ENCODE results near the gene AIMP2. TPM values are rescaled to one million over a fixed set of nuclear protein-coding genes. Genes with fewer than 3 reads are reported as not detected.
A peak's percentile ranks its signal among the peaks of the same experiment; 100 is the strongest.
"Not testable (repeated sequence)": the region's sequence is repeated elsewhere in the genome, so short reads cannot be mapped to it uniquely, and the experiment has no call there.

Gene AIMP2
- 30.6 TPM for polyA plus RNA-seq (2012; ENCODE audit: missing spikeins)

DNA sequence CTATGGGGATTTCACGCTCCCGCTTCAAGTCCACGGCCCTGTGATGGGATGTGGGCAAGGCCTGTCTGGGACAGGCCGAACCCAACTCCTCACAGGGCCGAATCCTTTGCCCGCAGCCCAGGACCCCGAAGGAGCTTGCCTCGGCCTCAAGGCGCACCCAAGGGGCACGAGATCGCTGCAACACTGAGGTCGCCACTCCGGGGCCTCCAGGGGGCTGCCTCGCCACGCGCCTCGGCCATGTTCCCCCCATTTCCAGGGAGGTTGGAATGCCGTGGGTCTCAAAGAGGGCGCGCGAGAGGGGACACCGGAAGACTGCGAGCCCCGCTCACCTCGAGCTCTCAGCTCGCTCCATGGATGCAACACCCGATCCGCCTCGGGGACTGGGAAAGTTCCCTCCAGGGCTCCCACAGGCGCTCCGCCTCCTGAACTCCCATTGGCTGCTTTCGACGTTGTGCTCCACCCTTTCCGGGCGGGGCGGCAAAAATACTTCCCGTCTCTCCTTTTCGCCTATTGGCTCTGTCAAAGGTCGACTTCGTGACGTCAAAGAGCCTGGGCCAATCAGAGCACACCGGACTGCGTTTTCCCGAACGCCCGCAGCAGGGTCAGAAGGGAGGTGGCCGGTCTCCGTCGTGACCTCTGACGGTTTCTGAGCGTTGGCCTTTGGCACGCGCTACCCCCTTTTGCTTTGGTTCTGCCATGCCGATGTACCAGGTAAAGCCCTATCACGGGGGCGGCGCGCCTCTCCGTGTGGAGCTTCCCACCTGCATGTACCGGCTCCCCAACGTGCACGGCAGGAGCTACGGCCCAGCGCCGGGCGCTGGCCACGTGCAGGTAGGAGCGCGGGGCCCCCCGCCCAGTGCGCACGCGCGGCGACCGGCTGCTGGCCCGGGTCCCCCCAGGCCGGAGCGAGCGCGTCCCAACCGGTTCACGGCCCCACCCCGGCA, at the start of gene AIMP2, which contains the start of gene PMS2:
TSS of gene AIMP2 (plus strand) at position 605 of the 944 bp plus-strand sequence. CDS start at position 697, 92 bp downstream.
TSS of gene PMS2 (minus strand) at position 382 of the 944 bp plus-strand sequence. CDS start at position 352, 30 bp downstream.
- FAIRE-seq, result peak; percentile 81
- peak; percentile 80 for DNase-seq (ENCODE audit: insufficient read length)
- peak; percentile 75; the same call in 1 of the 2 replicates for TF ChIP-seq TAF1 (IDR thresholded peaks at IDR 0.05; ENCODE audit: borderline replicate concordance, low read depth, low read length)
- TF ChIP-seq POLR2A (IDR thresholded peaks at IDR 0.05; ENCODE audit: low read depth, low read length), result peak; percentile 88
- TF ChIP-seq POLR2AphosphoS5 (IDR thresholded peaks at IDR 0.05; ENCODE audit: low read depth, low read length), result peak; percentile 88

DNA sequence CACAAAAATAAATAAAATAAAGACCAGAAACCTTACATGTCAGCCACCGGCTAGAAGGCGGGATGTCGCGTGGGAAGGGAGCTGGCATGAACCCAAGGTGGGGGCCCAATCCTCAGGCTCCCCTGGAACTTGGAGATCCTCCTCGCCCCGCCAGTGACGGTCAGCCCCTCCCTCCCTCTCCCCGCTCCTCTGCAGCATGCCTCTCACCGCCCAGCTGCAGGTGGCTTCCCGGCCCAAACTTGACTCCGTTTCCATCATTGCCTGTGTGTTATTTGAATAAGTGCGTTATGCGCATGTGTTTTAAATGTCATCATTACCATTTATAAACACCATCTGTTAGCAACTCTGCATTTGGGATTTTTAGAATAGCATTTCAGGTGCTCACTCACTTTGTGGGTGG, 45.9 kb upstream of the AIMP2 start:
- FAIRE-seq, result not testable (repeated sequence)

DNA sequence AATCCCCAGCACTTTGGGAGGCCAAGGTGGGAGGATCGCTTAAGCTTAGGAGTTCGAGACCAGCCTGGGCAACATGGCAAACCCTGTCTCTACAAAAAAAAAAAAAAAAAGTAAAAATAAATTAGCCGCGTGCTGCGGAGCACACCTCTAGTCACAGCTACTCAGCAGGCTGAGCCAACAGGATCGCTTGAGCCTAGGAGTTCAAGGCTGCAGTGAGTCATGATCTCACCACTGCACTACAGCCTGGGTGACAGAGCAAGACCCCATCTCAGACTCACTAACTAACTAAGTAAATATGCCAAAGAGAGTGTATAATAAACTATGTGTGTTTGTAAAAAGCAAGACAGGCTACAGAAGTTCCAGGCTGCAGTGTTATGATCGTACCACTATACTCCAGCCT, 45.3 kb upstream of the AIMP2 start:
- not testable (repeated sequence) for DNase-seq (ENCODE audit: insufficient read length); FAIRE-seq

More for the DNA sequence above, 45.9 kb upstream of the AIMP2 start:
- DNase-seq (ENCODE audit: insufficient read length), result not testable (repeated sequence)

DNA sequence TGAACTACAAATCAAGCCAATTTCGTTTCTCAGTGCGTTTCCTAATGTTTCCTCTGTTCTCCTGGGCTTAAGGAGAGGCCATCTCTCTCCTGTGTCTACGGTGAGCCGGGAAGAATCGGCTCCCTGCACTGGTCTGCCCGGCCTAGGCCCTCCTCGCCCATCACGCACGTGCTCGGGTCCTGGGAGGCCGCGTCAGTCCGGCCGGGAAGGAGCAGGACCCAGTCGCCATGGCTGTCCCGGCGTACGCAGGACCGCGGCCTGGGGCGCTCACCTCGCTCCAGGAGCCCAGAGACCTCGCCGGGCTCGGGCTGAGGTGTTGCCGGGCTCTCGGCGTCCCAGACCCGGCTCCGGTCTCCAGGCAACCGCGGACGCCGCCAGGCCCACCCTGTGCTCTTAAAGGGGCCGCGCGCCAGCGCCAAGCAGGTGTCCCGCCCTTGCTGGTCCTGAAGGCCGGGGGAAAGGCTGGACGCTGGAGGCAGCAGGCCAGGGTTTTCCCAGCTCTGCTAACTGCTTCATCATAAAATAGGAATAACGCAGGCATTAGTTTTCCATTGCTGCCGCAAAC, 38.6 kb upstream of the AIMP2 start, which contains the start of gene RSPH10B:
TSS of gene RSPH10B (minus strand) at position 343 of the 565 bp plus-strand sequence. CDS start 3,573 bp downstream, outside the sequence.
- FAIRE-seq, result peak; percentile 38
- DNase-seq (ENCODE audit: insufficient read length), result not testable (repeated sequence)

DNA sequence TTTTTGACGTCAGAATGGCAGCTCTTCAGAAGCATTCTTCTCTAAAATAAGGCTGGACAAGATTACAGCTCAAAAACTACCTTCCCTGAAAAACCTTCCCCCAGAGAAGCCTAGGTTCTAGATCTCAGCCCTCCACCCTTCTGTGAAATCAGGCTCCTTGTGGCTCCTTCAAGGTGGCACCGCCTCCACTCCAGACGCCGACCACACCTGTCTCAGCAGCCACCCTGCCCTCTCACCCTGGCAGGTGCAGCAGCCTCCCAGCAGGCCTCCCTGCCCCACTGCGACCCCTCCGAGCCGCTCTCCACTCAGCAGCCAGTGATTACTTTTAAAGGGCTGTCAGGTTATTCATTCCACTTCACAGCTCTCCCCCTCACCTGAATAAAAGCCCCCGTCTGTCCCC, 35.5 kb upstream of the AIMP2 start:
- not testable (repeated sequence) for DNase-seq (ENCODE audit: insufficient read length); FAIRE-seq

DNA sequence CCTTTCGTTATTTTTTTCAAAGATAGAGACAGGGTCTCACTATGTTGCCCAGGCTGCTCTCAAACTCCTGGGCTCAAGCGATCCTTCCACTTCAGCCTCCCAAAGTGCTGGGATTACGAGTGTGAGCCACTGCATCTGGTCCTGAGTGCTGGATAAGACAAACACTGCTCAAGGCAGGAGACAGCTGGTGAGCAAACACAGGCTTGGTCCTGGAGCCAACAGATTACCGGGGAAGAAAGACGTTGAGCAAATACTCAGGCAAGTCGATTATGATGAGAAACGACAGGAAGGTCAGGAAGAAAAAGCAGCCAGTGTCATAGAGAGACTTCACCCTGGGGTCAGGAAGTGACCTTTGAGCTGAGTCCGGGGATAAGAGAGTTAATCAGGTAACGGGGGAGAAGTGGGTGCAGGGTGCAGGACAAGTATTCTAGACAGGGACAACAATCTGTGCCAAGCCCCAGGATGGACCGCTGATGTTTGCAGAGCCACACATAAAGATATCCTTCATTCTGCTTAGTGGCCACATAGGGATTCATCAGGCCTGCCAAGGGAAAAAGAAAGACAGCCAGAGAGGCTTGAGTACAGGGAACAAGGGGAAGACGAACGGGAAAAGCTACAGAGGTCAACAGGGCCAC, 29.3 kb upstream of the AIMP2 start:
- FAIRE-seq; DNase-seq (ENCODE audit: insufficient read length): not testable (repeated sequence)

DNA sequence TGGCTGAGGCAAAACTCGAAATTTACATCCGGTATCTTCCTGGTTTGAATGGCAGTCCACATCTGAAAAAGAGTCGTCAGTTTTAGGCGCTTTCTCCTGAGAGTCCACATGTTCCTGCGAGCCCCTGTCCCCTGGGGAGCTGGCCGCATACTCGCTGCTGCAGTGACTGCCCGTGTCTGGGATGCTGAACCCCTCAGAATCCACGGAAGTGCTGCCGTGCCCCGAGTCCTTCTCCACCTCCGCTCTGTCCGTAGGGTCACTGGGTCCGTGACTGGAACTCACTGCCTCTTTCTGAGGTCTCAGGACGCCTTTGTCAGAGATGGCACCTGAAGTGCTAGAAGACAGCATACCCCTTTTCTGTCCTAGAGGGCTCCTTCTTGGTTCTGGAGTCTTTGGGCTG, 22.0 kb upstream of the AIMP2 start:
- DNase-seq (ENCODE audit: insufficient read length); FAIRE-seq: not testable (repeated sequence)

- DNase-seq (ENCODE audit: insufficient read length) (no peak), FAIRE-seq (no peak)
- TF ChIP-seq POLR2A (IDR thresholded peaks at IDR 0.05; ENCODE audit: low read depth, low read length) (no peak), POLR2AphosphoS5 (IDR thresholded peaks at IDR 0.05; ENCODE audit: low read depth, low read length) (no peak), TAF1 (IDR thresholded peaks at IDR 0.05; ENCODE audit: borderline replicate concordance, low read depth, low read length) (no peak)
Observed at GRCh38 chr7:5997210-5997808, 11.8 kb upstream of the AIMP2 start.

DNA sequence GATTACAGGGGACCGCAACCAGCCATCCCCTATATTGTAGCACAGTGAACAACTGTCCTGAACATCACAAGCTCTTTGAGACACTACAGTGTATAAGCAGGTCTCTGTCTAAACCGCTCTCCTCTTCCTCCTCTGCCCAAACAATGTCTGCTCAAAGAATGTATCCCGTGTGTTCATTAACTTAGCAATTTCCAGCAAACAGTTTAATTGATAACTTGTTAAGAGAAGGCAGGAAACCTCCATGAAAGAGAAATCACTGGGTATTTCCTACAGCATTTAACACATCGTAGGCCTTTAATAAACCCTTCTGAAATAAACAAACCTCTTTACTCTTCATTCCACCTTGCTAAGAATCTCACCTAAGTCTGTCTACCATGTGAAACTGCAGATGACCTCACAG, 1.7 kb upstream of the AIMP2 start:
- no peak for TF ChIP-seq POLR2AphosphoS5 (IDR thresholded peaks at IDR 0.05; ENCODE audit: low read depth, low read length)
- no peak for TF ChIP-seq TAF1 (IDR thresholded peaks at IDR 0.05; ENCODE audit: borderline replicate concordance, low read depth, low read length)
- TF ChIP-seq POLR2A (IDR thresholded peaks at IDR 0.05; ENCODE audit: low read depth, low read length), result no peak
- DNase-seq (ENCODE audit: insufficient read length) (no peak), FAIRE-seq (no peak)

- DNase-seq (ENCODE audit: insufficient read length); FAIRE-seq: not testable (repeated sequence)
Observed at GRCh38 chr7:6007835-6008590, 1.1 kb upstream of the AIMP2 start.

GRCh38 chr7:6010370-6010769, 1.3 kb downstream of the AIMP2 start:
- not testable (repeated sequence) for FAIRE-seq; DNase-seq (ENCODE audit: insufficient read length)

- no peak for DNase-seq (ENCODE audit: insufficient read length)
- TF ChIP-seq POLR2AphosphoS5 (IDR thresholded peaks at IDR 0.05; ENCODE audit: low read depth, low read length) (no peak), TAF1 (IDR thresholded peaks at IDR 0.05; ENCODE audit: borderline replicate concordance, low read depth, low read length) (no peak), POLR2A (IDR thresholded peaks at IDR 0.05; ENCODE audit: low read depth, low read length) (no peak)
- FAIRE-seq, result no peak
Observed at GRCh38 chr7:6011541-6011940, 2.5 kb downstream of the AIMP2 start.

All from GM12892 (cell line).